GM21390 (cell line): Measurements from ENCODE around the gene DUOXA2.

ENCODE experiments used
- ATAC-seq: cut with Tn5 transposase; IDR thresholded peaks from one replicate; pipeline ENCODE4 v1.9.1; 2021; ENCODE audit not compliant: unreplicated experiment

Gene DUOXA2

DNA sequence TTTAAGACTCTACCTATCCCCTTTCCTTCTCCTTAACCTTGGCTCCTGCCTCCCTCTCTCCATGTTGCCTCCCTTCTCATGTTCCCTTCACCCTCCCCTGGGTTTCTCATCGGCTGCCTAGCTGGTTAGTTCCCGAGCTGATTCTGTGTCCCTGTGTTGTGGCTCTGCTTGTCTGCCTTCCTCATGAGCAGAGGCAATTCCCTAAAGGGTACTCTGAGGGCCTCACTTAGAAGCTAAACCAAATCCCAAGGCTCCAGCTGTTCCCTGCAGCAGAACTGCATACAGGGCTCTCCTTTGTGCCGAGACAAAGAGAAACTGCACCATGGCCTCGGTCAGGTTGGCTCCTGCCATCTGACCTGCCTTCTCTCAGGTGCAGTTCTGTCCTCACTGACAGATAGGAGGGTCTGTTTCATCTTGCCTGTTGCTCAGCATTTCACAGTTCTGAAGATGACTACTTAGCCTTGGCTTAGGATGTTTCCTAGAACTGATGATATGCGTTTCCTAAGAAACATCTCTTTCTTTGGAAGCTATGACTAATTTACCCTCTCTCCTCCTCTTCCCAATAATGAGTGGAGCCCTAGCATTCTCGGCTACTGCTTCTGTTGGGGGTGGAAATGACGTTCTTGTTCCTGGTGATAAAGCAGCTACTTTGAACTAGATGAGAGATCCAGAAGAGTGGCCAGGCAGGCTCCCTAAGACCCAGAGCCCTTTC lies 42.8 kb downstream of the DUOXA2 start:
- no peak for ATAC-seq

- ATAC-seq, result no peak
Observed at GRCh38 chr15:45157974-45158373, 43.8 kb downstream of the DUOXA2 start.

- no peak for ATAC-seq
Observed at GRCh38 chr15:45161666-45162065, 47.5 kb downstream of the DUOXA2 start.

DNA sequence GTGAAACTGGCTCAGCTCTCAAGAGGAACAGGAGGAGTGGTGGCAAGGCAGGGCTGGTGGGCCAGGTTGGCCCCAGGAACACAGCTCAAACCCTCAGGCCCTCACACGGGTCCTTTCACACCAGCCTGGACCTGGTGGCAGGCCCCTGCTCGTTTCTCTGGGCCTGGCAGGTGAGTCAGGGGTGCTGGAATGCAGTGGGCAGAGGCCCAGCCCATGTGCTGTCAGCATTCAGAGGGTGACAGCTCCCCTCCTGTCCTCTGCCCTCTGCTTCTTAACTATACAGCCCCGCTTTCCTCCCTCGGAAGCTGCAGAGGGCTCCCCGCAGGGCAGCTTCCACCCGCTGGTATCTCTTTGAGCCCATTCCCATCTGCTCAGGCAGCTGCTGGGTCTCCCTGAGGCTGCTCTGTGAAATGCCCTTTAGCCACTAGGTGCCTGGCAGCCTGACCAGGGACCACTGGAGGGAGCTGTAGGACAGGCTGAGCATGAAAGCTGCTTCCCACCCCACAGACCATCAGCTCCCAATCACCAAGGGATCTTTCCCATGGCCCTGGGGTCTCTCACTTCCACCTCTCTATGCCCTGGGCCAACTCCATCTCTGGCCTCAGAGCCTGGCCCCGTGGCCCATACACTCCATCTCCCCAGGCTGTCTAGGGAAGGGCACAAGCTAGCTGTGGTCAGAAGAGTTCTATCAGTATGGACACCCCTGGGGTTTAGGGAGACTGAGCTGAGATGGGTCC lies 48.8 kb downstream of the DUOXA2 start:
- no peak for ATAC-seq

- no peak for ATAC-seq
Observed at GRCh38 chr15:45163508-45163856, 49.4 kb downstream of the DUOXA2 start.

DNA sequence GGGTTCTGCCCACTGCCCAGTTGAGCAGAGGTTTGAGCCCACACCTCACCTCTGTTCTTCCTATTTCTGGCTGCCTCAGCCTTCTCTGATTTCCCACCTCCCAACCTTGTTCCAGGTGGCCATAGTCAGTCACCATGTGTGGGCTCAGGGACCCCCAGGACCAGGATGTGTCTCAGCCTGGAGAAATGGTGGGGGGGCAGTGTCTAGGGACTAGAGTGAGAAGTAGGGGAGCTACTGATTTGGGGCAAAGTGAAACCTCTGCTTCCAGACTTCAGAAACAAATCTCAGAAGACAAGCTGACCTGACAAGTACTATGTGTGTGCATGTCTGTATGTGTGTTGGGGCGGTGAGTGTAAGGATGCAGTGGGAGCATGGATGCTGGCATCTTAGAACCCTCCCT lies 50.8 kb downstream of the DUOXA2 start:
- ATAC-seq, result no peak

DNA sequence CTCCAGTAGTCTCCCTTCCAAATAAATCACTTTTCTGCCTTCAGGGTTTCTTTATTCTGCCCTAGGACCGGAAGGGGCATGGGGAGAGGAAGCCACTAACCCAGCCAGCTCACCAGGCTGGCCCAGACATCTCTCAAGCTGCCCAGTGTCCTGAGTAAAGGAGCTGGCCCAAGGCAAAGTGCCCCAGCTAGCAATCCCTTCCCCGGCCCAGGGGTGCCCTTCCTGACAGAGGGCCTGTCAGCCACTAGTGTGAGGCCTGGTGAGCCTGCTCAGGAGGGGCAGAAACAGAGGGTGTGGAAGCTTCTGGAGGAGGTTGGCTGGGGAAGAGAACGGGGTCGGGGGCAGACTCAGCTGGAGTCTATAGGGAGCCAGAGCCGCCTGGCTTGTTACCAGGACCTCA lies 51.4 kb downstream of the DUOXA2 start:
- ATAC-seq, result no peak

GRCh38 chr15:45166834-45167630 lies 52.9 kb downstream of the DUOXA2 start:
- ATAC-seq, result peak; percentile 98

- ATAC-seq, result no peak
Observed at GRCh38 chr15:45167631-45168205, 53.6 kb downstream of the DUOXA2 start.
